K562 (cell line): ENCODE data around the gene SPATC1L. TPM values are rescaled to one million over a fixed set of nuclear protein-coding genes. Genes with fewer than 3 reads are reported as not detected.

Source experiments
- ADNP ChIP-seq: fragments of 200-800 bp; sonication (Bioruptor generic); IDR thresholded peaks from 2 replicates; pipeline ENCODE4 v1.6.1; 2016; ENCODE audit warnings: missing genetic modification characterization, missing compliant biosample characterization
- ELF4 ChIP-seq: fragments of 450-650 bp; formaldehyde crosslinking; IDR thresholded peaks from 2 replicates; pipeline ENCODE4 v1.4.0; 2022; ENCODE audit warnings: missing genetic modification characterization
- ETS2 ChIP-seq: IDR thresholded peaks from 2 replicates; pipeline ENCODE4 v1.6.1; 2016; ENCODE audit warnings: borderline replicate concordance, missing genetic modification characterization, mild to moderate bottlenecking, moderate library complexity, missing compliant biosample characterization; ENCODE audit not compliant: poor library complexity, severe bottlenecking
- HDAC1 ChIP-seq, 2 experiments: fragments of 450-650 bp; IDR thresholded peaks; 2 replicates each; pipeline ENCODE4 v1.6.1; 2016 to 2017; ENCODE audit warnings: inconsistent platforms in 1 of 2, mild to moderate bottlenecking in 1 of 2, moderate library complexity in 1 of 2
- KAT7 ChIP-seq: sonication (generic); formaldehyde crosslinking; IDR thresholded peaks from 2 replicates; pipeline ENCODE4 v1.8.0; 2022; ENCODE audit warnings: missing genetic modification reagents, mild to moderate bottlenecking, borderline replicate concordance
- MTA2 ChIP-seq: fragments of 450-650 bp; IDR thresholded peaks from 2 replicates; pipeline ENCODE4 v1.6.1; 2016; ENCODE audit warnings: low read depth
- NFE2 ChIP-seq: IDR thresholded peaks from 2 replicates; pipeline ENCODE4 v1.6.1; 2014; ENCODE audit warnings: antibody characterized with exemption, low read depth
- NFIX ChIP-seq: fragments of 250-450 bp; sonication (Bioruptor Pico); IDR thresholded peaks from 2 replicates; pipeline ENCODE4 v1.4.0; 2020; ENCODE audit warnings: low read depth, mild to moderate bottlenecking, moderate library complexity
- NRF1 ChIP-seq, 2 experiments: fragments of 450-650 bp; IDR thresholded peaks in 1 of 2; conservative IDR thresholded peaks in 1 of 2; 2 replicates each; pipeline ENCODE4 v1.6.1; 2014; ENCODE audit warnings: mild to moderate bottlenecking in 2 of 2
- PCBP1 ChIP-seq: fragments of 200-400 bp; formaldehyde crosslinking; IDR thresholded peaks from 2 replicates; pipeline ENCODE4 v1.6.1; 2018; ENCODE audit warnings: mild to moderate bottlenecking, low read depth, low read length; ENCODE audit not compliant: poor library complexity, severe bottlenecking
- POU5F1 ChIP-seq: fragments of 150-350 bp; IDR thresholded peaks from 2 replicates; pipeline ENCODE4 v1.6.1; 2014; ENCODE audit warnings: borderline replicate concordance, low read length, low read depth, mild to moderate bottlenecking; ENCODE audit not compliant: partially characterized antibody
- RBBP5 ChIP-seq: fragments of 200-600 bp; sonication (generic); IDR thresholded peaks from 2 replicates; pipeline ENCODE4 v1.6.1; 2012; ENCODE audit warnings: borderline replicate concordance, mild to moderate bottlenecking, low read length, control low read depth, inconsistent platforms; ENCODE audit not compliant: insufficient read depth, poor library complexity, severe bottlenecking
- SAFB ChIP-seq: fragments of 200-400 bp; formaldehyde crosslinking; IDR thresholded peaks from 2 replicates; pipeline ENCODE4 v1.6.1; 2017; ENCODE audit warnings: low read depth, low read length, borderline replicate concordance
- SMAD3 ChIP-seq: fragments of 450-650 bp; formaldehyde crosslinking; conservative IDR thresholded peaks from 2 replicates; pipeline ENCODE4 v1.4.0; 2020; ENCODE audit warnings: mild to moderate bottlenecking
- SMARCA4 ChIP-seq: fragments of 450-650 bp; IDR thresholded peaks from 2 replicates; pipeline ENCODE4 v1.6.1; 2016
- SOX6 ChIP-seq: fragments of 450-650 bp; IDR thresholded peaks from 2 replicates; pipeline ENCODE4 v1.6.1; 2014; ENCODE audit warnings: mild to moderate bottlenecking
- TCF7L2 ChIP-seq: fragments of 150-350 bp; IDR thresholded peaks from 2 replicates; pipeline ENCODE4 v1.6.1; 2016; ENCODE audit warnings: low read depth, mild to moderate bottlenecking, low read length, moderate library complexity
- ZNF124 ChIP-seq: sonication (generic); formaldehyde crosslinking; IDR thresholded peaks from 2 replicates; pipeline ENCODE4 v1.8.1; 2022; ENCODE audit warnings: missing genetic modification reagents
- ZNF175 ChIP-seq: fragments of 200-800 bp; sonication (Bioruptor generic); IDR thresholded peaks from 2 replicates; pipeline ENCODE4 v1.6.1; 2016; ENCODE audit warnings: low read depth, mild to moderate bottlenecking, missing genetic modification characterization, missing compliant biosample characterization
- ZNF77 ChIP-seq: fragments of 250-450 bp; sonication (Bioruptor Pico); IDR thresholded peaks from 2 replicates; pipeline ENCODE4 v1.5.0; 2020
- polyA plus RNA-seq, 8 experiments: library from polyadenylated mRNA; depleted of rRNA in 4 of 8; stranded (reverse) in 5 of 8; unstranded in 3 of 8; fragments of >200 nt; fragmentation: Nextera tagmentation in 2 of 8; fragmentation: Illumina TruSeq in 1 of 8; extraction: Ambion mirVana in 2 of 8; extraction: Trizol in 1 of 8; gene quantifications; 2 replicates each; pipeline versions ENCODE4 v1.2.1 to v1.2.3, GENCODE V29; 2011 to 2014; ENCODE audit warnings: inconsistent platforms in 1 of 8, missing spikeins in 1 of 8
- total RNA-seq, 7 experiments: library from RNA; depleted of rRNA in 6 of 7; stranded (reverse); fragments of >200 nt in 6 of 7; fragmentation: Illumina TruSeq in 2 of 7; extraction: Trizol in 2 of 7; gene quantifications; 2 replicates each; pipeline versions ENCODE4 v1.2.1 to v1.2.3, GENCODE V29; 2011 to 2021; ENCODE audit warnings: low replicate concordance in 1 of 7
- TF ChIP-seq, protein P1 (sequence below): IDR thresholded peaks from 2 replicates; pipeline ENCODE4 v1.6.1; 2011; ENCODE audit warnings: borderline replicate concordance, low read depth, mild to moderate bottlenecking, moderate library complexity, low read length; ENCODE audit not compliant: insufficient read depth, poor library complexity, severe bottlenecking
- TF ChIP-seq, protein P2 (sequence below): IDR thresholded peaks from 3 replicates; pipeline ENCODE4 v1.6.1; 2011; ENCODE audit warnings: borderline replicate concordance, mild to moderate bottlenecking, moderate library complexity; ENCODE audit not compliant: insufficient read length; ENCODE audit errors: extremely low read depth
- TF ChIP-seq, protein P3 (sequence below): sonication (generic); formaldehyde crosslinking; IDR thresholded peaks from 2 replicates; pipeline ENCODE4 v1.8.0; 2022; ENCODE audit warnings: mild to moderate bottlenecking, missing genetic modification reagents

Gene SPATC1L
- total and polyA plus RNA-seq, 9 of the 15 experiments (the other 6 are each of a cell fraction or from before 2014, with no cell fraction given), result 0.14 to 121 (median 34.0) TPM; not detected in 1

DNA sequence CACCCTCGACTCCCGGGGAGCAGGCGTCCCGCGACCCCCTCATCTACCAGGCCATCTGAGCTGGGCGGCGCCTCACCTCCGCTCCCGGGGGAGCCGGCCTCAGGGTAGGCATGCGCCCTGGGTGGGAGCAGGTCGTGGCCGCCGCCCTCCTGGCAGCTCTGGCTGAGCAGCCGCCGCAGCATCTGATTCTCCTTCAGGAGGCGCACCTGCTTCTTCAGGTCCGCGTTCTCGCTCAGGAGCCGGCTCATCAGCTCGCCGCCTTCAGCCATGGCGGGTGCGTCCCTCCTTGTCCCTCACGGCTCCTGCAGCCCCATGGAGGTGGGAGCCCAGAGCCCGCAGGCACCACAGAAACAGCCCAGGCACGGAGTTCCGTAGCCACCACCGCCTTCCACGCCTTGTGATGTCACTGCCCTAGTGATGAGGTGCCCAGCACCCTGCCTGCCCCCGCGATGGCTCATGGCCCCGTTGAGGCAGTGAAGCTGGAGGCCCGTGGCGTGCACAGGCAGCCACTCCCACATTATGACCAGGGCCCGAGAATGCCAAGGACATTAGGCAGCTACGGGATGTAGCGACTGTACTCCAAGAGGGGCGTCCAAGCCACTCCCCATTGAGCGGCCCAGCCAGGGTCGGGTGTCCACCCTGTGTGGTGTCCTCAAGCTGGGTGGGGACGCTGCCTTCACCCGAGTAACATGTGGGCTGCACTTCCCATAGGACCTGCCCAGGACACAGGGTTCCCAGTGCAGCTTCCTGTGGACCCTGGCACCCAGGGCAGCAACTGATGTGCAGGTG lies 1.5 kb downstream of the SPATC1L start (continued):
- TF ChIP-seq ZNF124 (CRISPR knock-in tag), result 0 out of 2 replicates have a peak, but pooled peaks have one; percentile 6
- TF ChIP-seq ADNP (tag), result no peak
- TF ChIP-seq SAFB, result peak; percentile 23; the same call in 1 of the 2 replicates
- TF ChIP-seq ELF4 (CRISPR knock-in tag), result no peak
- TF ChIP-seq, protein P1, sequence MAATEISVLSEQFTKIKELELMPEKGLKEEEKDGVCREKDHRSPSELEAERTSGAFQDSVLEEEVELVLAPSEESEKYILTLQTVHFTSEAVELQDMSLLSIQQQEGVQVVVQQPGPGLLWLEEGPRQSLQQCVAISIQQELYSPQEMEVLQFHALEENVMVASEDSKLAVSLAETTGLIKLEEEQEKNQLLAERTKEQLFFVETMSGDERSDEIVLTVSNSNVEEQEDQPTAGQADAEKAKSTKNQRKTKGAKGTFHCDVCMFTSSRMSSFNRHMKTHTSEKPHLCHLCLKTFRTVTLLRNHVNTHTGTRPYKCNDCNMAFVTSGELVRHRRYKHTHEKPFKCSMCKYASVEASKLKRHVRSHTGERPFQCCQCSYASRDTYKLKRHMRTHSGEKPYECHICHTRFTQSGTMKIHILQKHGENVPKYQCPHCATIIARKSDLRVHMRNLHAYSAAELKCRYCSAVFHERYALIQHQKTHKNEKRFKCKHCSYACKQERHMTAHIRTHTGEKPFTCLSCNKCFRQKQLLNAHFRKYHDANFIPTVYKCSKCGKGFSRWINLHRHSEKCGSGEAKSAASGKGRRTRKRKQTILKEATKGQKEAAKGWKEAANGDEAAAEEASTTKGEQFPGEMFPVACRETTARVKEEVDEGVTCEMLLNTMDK, result peak; percentile 71
- TF ChIP-seq MTA2, result no peak
- no peak for TF ChIP-seq PCBP1
- no peak for TF ChIP-seq ETS2
- TF ChIP-seq, protein P2, sequence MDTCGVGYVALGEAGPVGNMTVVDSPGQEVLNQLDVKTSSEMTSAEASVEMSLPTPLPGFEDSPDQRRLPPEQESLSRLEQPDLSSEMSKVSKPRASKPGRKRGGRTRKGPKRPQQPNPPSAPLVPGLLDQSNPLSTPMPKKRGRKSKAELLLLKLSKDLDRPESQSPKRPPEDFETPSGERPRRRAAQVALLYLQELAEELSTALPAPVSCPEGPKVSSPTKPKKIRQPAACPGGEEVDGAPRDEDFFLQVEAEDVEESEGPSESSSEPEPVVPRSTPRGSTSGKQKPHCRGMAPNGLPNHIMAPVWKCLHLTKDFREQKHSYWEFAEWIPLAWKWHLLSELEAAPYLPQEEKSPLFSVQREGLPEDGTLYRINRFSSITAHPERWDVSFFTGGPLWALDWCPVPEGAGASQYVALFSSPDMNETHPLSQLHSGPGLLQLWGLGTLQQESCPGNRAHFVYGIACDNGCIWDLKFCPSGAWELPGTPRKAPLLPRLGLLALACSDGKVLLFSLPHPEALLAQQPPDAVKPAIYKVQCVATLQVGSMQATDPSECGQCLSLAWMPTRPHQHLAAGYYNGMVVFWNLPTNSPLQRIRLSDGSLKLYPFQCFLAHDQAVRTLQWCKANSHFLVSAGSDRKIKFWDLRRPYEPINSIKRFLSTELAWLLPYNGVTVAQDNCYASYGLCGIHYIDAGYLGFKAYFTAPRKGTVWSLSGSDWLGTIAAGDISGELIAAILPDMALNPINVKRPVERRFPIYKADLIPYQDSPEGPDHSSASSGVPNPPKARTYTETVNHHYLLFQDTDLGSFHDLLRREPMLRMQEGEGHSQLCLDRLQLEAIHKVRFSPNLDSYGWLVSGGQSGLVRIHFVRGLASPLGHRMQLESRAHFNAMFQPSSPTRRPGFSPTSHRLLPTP, result no peak
- TF ChIP-seq, protein P3, sequence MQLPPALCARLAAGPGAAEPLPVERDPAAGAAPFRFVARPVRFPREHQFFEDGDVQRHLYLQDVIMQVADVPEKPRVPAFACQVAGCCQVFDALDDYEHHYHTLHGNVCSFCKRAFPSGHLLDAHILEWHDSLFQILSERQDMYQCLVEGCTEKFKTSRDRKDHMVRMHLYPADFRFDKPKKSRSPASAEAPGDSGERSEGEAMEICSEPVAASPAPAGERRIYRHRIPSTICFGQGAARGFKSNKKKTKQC (CRISPR knock-in tag), result 0 out of 2 replicates have a peak, but pooled peaks have one; percentile 2
- TF ChIP-seq ZNF77 (CRISPR knock-in tag), result no peak
- TF ChIP-seq TCF7L2, result no peak
- TF ChIP-seq NFIX (CRISPR knock-in tag), result no peak
- TF ChIP-seq SOX6, result no peak
- TF ChIP-seq ZNF175, result no peak
- TF ChIP-seq SMAD3, result no peak
- peak; percentile 92; the same call in 1 of the 2 replicates for TF ChIP-seq KAT7 (CRISPR knock-in tag)
- no peak for TF ChIP-seq HDAC1 (IDR thresholded peaks at IDR 0.05)
- TF ChIP-seq SMARCA4, result no peak
- peak; percentile 7 for TF ChIP-seq RBBP5
- TF ChIP-seq POU5F1, result no peak
- no peak for TF ChIP-seq NFE2
- TF ChIP-seq NRF1 (conservative IDR thresholded peaks at IDR 0.05 in 1 of 2, IDR thresholded peaks at IDR 0.05 in 1 of 2), result peak; percentile 54 to 65
